SK-N-SH treated with all-trans-retinoic acid at 6 μM for 48 hours (cell line): ENCODE data around the gene PHRF1.

Source experiments
- ATAC-seq: fragments of 200-7000 bp; cut with Tn5 transposase; 3 replicates; pipeline ENCODE4 v1.9.1; 2020; ENCODE audit warnings: mild to moderate bottlenecking, moderate library complexity
- ARNTL ChIP-seq: fragments of 450-650 bp; formaldehyde crosslinking; IDR thresholded peaks from 2 replicates; pipeline ENCODE4 v1.5.0; 2020; ENCODE audit warnings: low read depth, mild to moderate bottlenecking, moderate library complexity, borderline replicate concordance
- BACH2 ChIP-seq: fragments of 250-450 bp; sonication (Bioruptor Pico); IDR thresholded peaks from 2 replicates; pipeline ENCODE4 v1.9.0; 2021; ENCODE audit warnings: mild to moderate bottlenecking, borderline replicate concordance
- CSDC2 ChIP-seq: fragments of 250-450 bp; sonication (Bioruptor Pico); IDR thresholded peaks from 2 replicates; pipeline ENCODE4 v1.5.0; 2020; ENCODE audit warnings: mild to moderate bottlenecking, moderate library complexity
- ESRRG ChIP-seq: fragments of 250-450 bp; sonication (Bioruptor Pico); IDR thresholded peaks from 2 replicates; pipeline ENCODE4 v1.6.1; 2021; ENCODE audit warnings: mild to moderate bottlenecking
- ISL1 ChIP-seq: fragments of 250-450 bp; sonication (Bioruptor Pico); IDR thresholded peaks from 2 replicates; pipeline ENCODE4 v2.1.2; 2022; ENCODE audit warnings: mild to moderate bottlenecking, moderate library complexity
- OSR1 ChIP-seq: fragments of 250-450 bp; sonication (Bioruptor Pico); IDR thresholded peaks from 2 replicates; pipeline ENCODE4 v1.8.0; 2022; ENCODE audit warnings: moderate library complexity, mild to moderate bottlenecking, inconsistent platforms
- PPARA ChIP-seq: fragments of 250-450 bp; sonication (Bioruptor Pico); IDR thresholded peaks from 2 replicates; pipeline ENCODE4 v1.5.0; 2020; ENCODE audit warnings: mild to moderate bottlenecking, borderline replicate concordance
- RARB ChIP-seq: fragments of 250-450 bp; sonication (Bioruptor Pico); IDR thresholded peaks from 2 replicates; pipeline ENCODE4 v1.8.0; 2021; ENCODE audit warnings: mild to moderate bottlenecking, moderate library complexity
- SNAI2 ChIP-seq: fragments of 250-450 bp; sonication (Bioruptor Pico); IDR thresholded peaks from 2 replicates; pipeline ENCODE4 v1.5.0; 2020; ENCODE audit warnings: mild to moderate bottlenecking, moderate library complexity
- TCF4 ChIP-seq: fragments of 250-450 bp; sonication (Bioruptor Pico); IDR thresholded peaks from 2 replicates; pipeline ENCODE4 v1.8.0; 2021; ENCODE audit warnings: mild to moderate bottlenecking, moderate library complexity, borderline replicate concordance
- TOX ChIP-seq: fragments of 250-450 bp; sonication (Bioruptor Pico); IDR thresholded peaks from 2 replicates; pipeline ENCODE4 v1.8.0; 2021; ENCODE audit warnings: mild to moderate bottlenecking, moderate library complexity, borderline replicate concordance
- ZC3H10 ChIP-seq: fragments of 250-450 bp; sonication (Bioruptor Pico); IDR thresholded peaks from 2 replicates; pipeline ENCODE4 v1.5.1; 2021; ENCODE audit warnings: mild to moderate bottlenecking, moderate library complexity
- ZFP3 ChIP-seq: fragments of 250-450 bp; sonication (Bioruptor Pico); IDR thresholded peaks from 2 replicates; pipeline ENCODE4 v1.5.0; 2020; ENCODE audit warnings: mild to moderate bottlenecking, moderate library complexity
- ZFP30 ChIP-seq: fragments of 450-650 bp; formaldehyde crosslinking; IDR thresholded peaks from 2 replicates; pipeline ENCODE4 v1.5.0; 2022; ENCODE audit warnings: mild to moderate bottlenecking, moderate library complexity
- ZNF565 ChIP-seq: fragments of 450-650 bp; formaldehyde crosslinking; conservative IDR thresholded peaks from 2 replicates; pipeline ENCODE4 v1.5.0; 2020; ENCODE audit warnings: low read depth, mild to moderate bottlenecking, moderate library complexity
- ZNF70 ChIP-seq: fragments of 450-650 bp; formaldehyde crosslinking; IDR thresholded peaks from 2 replicates; pipeline ENCODE4 v1.5.0; 2020; ENCODE audit warnings: mild to moderate bottlenecking, moderate library complexity
- TF ChIP-seq, protein P1 (sequence below): fragments of 250-450 bp; sonication (Bioruptor Pico); IDR thresholded peaks from 2 replicates; pipeline ENCODE4 v1.5.1; 2020; ENCODE audit warnings: low read depth, mild to moderate bottlenecking, moderate library complexity
- TF ChIP-seq, protein P2 (sequence below): fragments of 250-450 bp; sonication (Bioruptor Pico); IDR thresholded peaks from 2 replicates; pipeline ENCODE4 v1.5.1; 2021; ENCODE audit warnings: mild to moderate bottlenecking, moderate library complexity
- TF ChIP-seq, protein P3 (sequence below): fragments of 250-450 bp; sonication (Bioruptor Pico); IDR thresholded peaks from 2 replicates; pipeline ENCODE4 v1.5.0; 2020; ENCODE audit warnings: mild to moderate bottlenecking, moderate library complexity
- TF ChIP-seq, protein P4 (sequence below): fragments of 250-450 bp; sonication (Bioruptor Pico); IDR thresholded peaks from 2 replicates; pipeline ENCODE4 v1.8.0; 2021; ENCODE audit warnings: low read depth, mild to moderate bottlenecking, moderate library complexity, borderline replicate concordance

Gene PHRF1

DNA sequence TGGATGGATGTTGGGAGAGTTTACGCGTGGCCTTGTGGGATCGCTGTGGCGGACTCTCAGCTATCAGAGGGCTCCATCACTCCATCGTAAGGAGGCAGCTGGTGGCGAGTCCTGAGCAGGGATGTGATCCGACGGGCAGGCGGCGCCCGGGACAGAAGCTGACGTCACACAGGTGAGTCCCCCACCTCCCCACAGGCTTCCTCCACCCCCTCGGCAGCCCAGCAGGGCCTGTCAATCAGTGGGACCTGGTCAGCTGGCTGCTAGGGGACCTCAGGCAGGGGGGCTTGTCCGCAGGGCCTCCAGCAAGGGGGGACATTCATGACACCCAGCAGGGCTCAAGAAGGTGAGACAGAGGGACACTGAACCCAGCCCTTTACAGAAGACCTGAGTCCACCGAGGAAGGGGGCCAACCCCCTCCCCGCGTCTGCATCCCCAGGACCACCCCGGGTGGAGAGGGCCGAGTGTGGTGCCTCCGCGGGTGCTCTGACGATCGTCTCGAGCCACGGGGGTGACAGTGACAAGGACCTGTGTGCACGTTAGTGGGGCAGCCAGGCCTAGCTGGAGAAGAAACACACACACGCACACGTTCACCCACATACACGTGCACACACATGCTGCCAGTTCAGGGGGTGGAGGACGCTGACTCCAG, 48.0 kb upstream of the PHRF1 start:
- TF ChIP-seq ESRRG (CRISPR knock-in tag) = no peak
- TF ChIP-seq ARNTL = no peak
- TF ChIP-seq OSR1 = no peak
- no peak for TF ChIP-seq BACH2 (CRISPR knock-in tag)
- no peak for TF ChIP-seq CSDC2 (CRISPR knock-in tag)
- TF ChIP-seq, all 23 proteins: peak for 0
- ATAC-seq = no peak

DNA sequence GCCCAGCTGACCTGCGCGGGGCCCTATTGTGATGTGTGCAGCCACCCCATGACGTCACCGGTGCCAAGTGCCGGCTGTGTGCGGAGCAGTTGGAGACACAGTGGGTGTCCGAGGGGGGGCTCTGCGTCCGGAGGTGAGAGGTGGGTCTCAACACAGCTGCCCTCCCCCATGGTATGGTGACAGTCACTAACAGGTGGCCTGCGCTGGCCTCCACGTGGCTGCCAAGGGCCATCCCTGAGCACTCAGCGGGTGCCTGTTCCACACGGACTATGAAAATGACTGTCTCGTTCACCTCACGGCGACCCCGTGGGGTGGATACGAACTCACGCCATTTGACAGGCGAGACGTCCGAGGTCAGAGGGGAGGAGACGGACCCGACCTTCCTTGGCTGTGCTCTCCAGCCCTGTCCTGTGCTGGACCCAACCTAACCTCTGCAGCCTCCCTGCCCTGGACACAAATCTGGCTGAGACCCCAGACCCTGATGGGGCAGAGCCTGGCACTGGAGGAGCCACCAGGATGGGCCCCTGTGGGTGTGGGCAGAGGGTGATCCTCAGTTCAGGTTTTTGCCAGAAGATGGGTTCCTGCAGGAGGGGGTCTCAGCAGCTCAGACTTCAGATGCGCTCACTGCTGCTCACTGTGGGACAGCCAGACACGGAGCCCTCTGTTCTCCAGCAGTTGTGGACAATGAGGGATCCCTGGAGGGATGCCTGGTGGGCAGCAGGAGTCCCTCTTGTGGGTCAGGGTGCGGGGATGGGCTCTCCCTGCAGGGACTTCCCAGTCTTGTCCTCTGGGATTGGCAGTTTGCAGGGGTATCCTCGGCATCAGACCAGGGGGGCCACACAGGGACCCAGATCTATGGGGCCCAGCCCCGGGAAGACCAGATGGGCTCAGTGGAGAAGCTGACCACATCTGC, 47.2 kb upstream of the PHRF1 start:
- TF ChIP-seq RARB (CRISPR knock-in tag) (no peak), ZC3H10 (no peak), SNAI2 (CRISPR knock-in tag) (no peak), OSR1 (no peak), ZNF70 (CRISPR knock-in tag) (no peak), BACH2 (CRISPR knock-in tag) (no peak), ISL1 (no peak), ZFP3 (CRISPR knock-in tag) (no peak)
- TF ChIP-seq, protein P1, sequence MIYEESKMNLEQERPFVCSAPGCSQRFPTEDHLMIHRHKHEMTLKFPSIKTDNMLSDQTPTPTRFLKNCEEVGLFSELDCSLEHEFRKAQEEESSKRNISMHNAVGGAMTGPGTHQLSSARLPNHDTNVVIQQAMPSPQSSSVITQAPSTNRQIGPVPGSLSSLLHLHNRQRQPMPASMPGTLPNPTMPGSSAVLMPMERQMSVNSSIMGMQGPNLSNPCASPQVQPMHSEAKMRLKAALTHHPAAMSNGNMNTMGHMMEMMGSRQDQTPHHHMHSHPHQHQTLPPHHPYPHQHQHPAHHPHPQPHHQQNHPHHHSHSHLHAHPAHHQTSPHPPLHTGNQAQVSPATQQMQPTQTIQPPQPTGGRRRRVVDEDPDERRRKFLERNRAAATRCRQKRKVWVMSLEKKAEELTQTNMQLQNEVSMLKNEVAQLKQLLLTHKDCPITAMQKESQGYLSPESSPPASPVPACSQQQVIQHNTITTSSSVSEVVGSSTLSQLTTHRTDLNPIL (CRISPR knock-in tag) = no peak
- TF ChIP-seq, protein P2, sequence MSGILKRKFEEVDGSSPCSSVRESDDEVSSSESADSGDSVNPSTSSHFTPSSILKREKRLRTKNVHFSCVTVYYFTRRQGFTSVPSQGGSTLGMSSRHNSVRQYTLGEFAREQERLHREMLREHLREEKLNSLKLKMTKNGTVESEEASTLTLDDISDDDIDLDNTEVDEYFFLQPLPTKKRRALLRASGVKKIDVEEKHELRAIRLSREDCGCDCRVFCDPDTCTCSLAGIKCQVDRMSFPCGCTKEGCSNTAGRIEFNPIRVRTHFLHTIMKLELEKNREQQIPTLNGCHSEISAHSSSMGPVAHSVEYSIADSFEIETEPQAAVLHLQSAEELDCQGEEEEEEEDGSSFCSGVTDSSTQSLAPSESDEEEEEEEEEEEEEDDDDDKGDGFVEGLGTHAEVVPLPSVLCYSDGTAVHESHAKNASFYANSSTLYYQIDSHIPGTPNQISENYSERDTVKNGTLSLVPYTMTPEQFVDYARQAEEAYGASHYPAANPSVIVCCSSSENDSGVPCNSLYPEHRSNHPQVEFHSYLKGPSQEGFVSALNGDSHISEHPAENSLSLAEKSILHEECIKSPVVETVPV (CRISPR knock-in tag) = no peak
- TF ChIP-seq, protein P3, sequence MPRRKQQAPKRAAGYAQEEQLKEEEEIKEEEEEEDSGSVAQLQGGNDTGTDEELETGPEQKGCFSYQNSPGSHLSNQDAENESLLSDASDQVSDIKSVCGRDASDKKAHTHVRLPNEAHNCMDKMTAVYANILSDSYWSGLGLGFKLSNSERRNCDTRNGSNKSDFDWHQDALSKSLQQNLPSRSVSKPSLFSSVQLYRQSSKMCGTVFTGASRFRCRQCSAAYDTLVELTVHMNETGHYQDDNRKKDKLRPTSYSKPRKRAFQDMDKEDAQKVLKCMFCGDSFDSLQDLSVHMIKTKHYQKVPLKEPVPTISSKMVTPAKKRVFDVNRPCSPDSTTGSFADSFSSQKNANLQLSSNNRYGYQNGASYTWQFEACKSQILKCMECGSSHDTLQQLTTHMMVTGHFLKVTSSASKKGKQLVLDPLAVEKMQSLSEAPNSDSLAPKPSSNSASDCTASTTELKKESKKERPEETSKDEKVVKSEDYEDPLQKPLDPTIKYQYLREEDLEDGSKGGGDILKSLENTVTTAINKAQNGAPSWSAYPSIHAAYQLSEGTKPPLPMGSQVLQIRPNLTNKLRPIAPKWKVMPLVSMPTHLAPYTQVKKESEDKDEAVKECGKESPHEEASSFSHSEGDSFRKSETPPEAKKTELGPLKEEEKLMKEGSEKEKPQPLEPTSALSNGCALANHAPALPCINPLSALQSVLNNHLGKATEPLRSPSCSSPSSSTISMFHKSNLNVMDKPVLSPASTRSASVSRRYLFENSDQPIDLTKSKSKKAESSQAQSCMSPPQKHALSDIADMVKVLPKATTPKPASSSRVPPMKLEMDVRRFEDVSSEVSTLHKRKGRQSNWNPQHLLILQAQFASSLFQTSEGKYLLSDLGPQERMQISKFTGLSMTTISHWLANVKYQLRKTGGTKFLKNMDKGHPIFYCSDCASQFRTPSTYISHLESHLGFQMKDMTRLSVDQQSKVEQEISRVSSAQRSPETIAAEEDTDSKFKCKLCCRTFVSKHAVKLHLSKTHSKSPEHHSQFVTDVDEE = no peak

DNA sequence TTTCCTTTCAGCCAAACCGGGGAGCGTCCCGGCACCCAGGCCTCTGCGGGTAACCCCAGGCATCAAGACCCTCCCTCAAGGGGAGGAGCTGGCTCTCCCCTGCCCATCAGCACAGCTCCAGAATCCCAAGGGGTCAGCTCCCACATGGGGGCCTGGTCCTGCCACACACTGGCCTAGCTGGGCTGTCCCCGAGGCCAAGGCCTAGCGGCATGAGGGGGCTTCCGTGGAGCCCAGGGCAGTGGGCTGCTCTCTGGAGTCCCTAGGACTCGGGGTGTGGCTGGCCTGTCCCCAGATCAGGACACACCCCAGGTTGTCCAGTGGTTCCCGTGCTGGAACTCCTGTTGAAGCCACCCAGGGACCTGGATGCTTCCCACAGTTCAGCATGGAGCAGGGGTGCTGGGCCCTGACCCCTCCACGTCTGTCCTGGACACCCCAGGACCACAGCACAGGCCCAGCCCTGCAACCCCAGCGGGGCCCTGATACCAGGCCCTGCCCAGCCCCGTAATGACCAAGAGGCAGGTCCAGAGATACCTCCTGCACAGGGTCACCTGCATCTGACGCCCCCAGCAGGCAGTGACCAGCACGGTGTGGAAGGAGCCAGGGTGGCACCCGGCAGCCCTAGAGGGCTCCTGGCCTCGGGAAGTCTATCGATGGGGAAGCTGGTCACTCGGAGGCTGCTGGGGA, 46.4 kb upstream of the PHRF1 start:
- ATAC-seq = no peak
- TF ChIP-seq ZFP3 (CRISPR knock-in tag) (no peak), RARB (CRISPR knock-in tag) (no peak), ARNTL (no peak), ISL1 (no peak)

More for the DNA sequence above, 47.2 kb upstream of the PHRF1 start:
- ATAC-seq = peak; percentile 12

DNA sequence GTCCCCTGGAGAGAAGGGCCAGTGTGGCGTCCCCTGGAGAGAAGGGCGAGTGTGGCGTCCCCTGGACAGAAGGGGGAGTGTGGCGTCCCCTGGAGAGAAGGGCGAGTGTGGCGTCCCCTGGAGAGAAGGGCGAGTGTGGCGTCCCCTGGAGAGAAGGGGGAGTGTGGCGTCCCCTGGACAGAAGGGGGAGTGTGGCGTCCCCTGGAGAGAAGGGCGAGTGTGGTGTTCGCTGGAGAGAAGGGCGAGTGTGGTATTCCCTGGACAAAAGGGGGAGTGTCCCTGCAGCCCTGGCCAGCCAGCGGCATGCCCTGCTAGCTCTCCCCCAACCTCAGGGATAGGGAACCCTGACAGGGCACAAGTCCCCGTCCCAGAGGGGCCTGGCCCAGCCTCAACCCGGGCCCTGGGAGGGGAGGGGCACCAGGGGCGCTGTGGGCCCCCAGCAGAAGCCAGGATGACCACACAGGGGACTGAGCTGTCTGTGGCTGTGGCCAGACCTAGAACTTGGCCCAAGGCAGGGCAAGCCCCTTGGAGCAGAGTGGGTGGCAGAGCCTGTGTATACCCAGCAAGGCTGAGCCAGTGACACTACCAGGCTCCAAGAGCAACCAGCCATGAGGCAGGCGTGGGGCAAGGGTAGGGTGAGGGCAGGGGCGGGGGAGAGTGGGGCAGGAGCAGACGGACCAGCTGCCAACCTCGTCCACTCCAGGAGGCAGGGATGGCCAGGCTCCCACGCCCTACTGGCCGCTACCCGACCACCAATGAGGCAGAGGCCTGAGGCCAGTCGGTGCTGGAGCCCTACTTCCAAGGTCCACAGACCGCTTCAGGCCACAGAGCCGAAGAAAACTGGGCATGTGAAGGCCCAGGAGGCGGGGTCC, 45.1 kb upstream of the PHRF1 start:
- ATAC-seq = no peak
- no peak for TF ChIP-seq CSDC2 (CRISPR knock-in tag)
- no peak for TF ChIP-seq ZNF565 (CRISPR knock-in tag)
- no peak for TF ChIP-seq OSR1
- no peak for TF ChIP-seq ZNF70 (CRISPR knock-in tag)
- TF ChIP-seq ESRRG (CRISPR knock-in tag) = no peak
- TF ChIP-seq, protein P4, sequence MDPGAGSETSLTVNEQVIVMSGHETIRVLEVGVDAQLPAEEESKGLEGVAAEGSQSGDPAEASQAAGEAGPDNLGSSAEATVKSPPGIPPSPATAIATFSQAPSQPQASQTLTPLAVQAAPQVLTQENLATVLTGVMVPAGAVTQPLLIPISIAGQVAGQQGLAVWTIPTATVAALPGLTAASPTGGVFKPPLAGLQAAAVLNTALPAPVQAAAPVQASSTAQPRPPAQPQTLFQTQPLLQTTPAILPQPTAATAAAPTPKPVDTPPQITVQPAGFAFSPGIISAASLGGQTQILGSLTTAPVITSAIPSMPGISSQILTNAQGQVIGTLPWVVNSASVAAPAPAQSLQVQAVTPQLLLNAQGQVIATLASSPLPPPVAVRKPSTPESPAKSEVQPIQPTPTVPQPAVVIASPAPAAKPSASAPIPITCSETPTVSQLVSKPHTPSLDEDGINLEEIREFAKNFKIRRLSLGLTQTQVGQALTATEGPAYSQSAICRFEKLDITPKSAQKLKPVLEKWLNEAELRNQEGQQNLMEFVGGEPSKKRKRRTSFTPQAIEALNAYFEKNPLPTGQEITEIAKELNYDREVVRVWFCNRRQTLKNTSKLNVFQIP (CRISPR knock-in tag) = no peak
- TF ChIP-seq, protein P3 = no peak
- TF ChIP-seq PPARA (CRISPR knock-in tag) = no peak
- no peak for TF ChIP-seq BACH2 (CRISPR knock-in tag)
- no peak for TF ChIP-seq TCF4
- TF ChIP-seq ZC3H10 = no peak
- TF ChIP-seq SNAI2 (CRISPR knock-in tag) = no peak
- no peak for TF ChIP-seq TOX (CRISPR knock-in tag)
- TF ChIP-seq, protein P1 (CRISPR knock-in tag) = no peak
- TF ChIP-seq ZFP30 (CRISPR knock-in tag) = no peak
